ENCODE measurements around the gene KRABD2.
"Not testable (repeated sequence)": the region's sequence is repeated elsewhere in the genome, so short reads cannot be mapped to it uniquely, and the experiment has no call there.

Gene KRABD2

GRCh38 chr17:8369944-8370343 lies 6.6 kb downstream of the KRABD2 start:
- no peak for DNase-seq (ENCODE audit: extremely low read depth in 1 of 11, low read depth in 9 of 11, low spot score in 4 of 11)

GRCh38 chr17:8368193-8368592 lies 8.3 kb downstream of the KRABD2 start:
- no peak for DNase-seq (ENCODE audit: extremely low read depth in 1 of 11, low read depth in 9 of 11, low spot score in 4 of 11)

GRCh38 chr17:8366231-8366630 lies 10.3 kb downstream of the KRABD2 start:
- no peak for DNase-seq (ENCODE audit: extremely low read depth in 1 of 11, low read depth in 9 of 11, low spot score in 4 of 11)

- DNase-seq (ENCODE audit: extremely low read depth in 1 of 11, low read depth in 9 of 11, low spot score in 4 of 11): no peak
Observed at GRCh38 chr17:8365143-8365542, 11.4 kb downstream of the KRABD2 start.

GRCh38 chr17:8362651-8363332 lies 13.7 kb downstream of the KRABD2 start:
- DNase-seq (ENCODE audit: extremely low read depth in 1 of 11, low read depth in 9 of 11, low spot score in 4 of 11): no peak

GRCh38 chr17:8360751-8361150 lies 15.8 kb downstream of the KRABD2 start:
- no peak for DNase-seq (ENCODE audit: extremely low read depth in 1 of 11, low read depth in 9 of 11, low spot score in 4 of 11)

- no peak for DNase-seq (ENCODE audit: extremely low read depth in 1 of 11, low read depth in 9 of 11, low spot score in 4 of 11)
Observed at GRCh38 chr17:8360260-8360659, 16.2 kb downstream of the KRABD2 start.

GRCh38 chr17:8359769-8360168 lies 16.7 kb downstream of the KRABD2 start:
- DNase-seq (ENCODE audit: extremely low read depth in 1 of 11, low read depth in 9 of 11, low spot score in 4 of 11): peak in 1 of 11 donors; percentile 21

GRCh38 chr17:8357910-8358309 lies 18.6 kb downstream of the KRABD2 start:
- DNase-seq (ENCODE audit: extremely low read depth in 1 of 11, low read depth in 9 of 11, low spot score in 4 of 11): no peak

- no peak for DNase-seq (ENCODE audit: extremely low read depth in 1 of 11, low read depth in 9 of 11, low spot score in 4 of 11)
Observed at GRCh38 chr17:8354236-8354635, 22.3 kb downstream of the KRABD2 start.

GRCh38 chr17:8353736-8354135 lies 22.8 kb downstream of the KRABD2 start:
- no peak for DNase-seq (ENCODE audit: extremely low read depth in 1 of 11, low read depth in 9 of 11, low spot score in 4 of 11)

GRCh38 chr17:8350339-8350738 lies 26.2 kb downstream of the KRABD2 start:
- DNase-seq (ENCODE audit: extremely low read depth in 1 of 11, low read depth in 9 of 11, low spot score in 4 of 11): no peak

GRCh38 chr17:8347001-8347400 lies 29.5 kb downstream of the KRABD2 start:
- DNase-seq (ENCODE audit: extremely low read depth in 1 of 11, low read depth in 9 of 11, low spot score in 4 of 11): not testable (repeated sequence)

GRCh38 chr17:8345951-8346665 lies 30.4 kb downstream of the KRABD2 start:
- DNase-seq (ENCODE audit: extremely low read depth in 1 of 11, low read depth in 9 of 11, low spot score in 4 of 11): no peak

- DNase-seq (ENCODE audit: extremely low read depth in 1 of 11, low read depth in 9 of 11, low spot score in 4 of 11): no peak
Observed at GRCh38 chr17:8345052-8345690, 31.3 kb downstream of the KRABD2 start.

- DNase-seq (ENCODE audit: extremely low read depth in 1 of 11, low read depth in 9 of 11, low spot score in 4 of 11): no peak
Observed at GRCh38 chr17:8341456-8341855, 35.0 kb downstream of the KRABD2 start.

GRCh38 chr17:8339540-8339939 lies 37.0 kb downstream of the KRABD2 start, which contains the start of gene ODF4:
TSS of gene ODF4 (plus strand) at chr17:8339840. CDS start at chr17:8340052, 212 bp downstream.
- no peak for DNase-seq (ENCODE audit: extremely low read depth in 1 of 11, low read depth in 9 of 11, low spot score in 4 of 11)

GRCh38 chr17:8338753-8339140 lies 37.8 kb downstream of the KRABD2 start:
- DNase-seq (ENCODE audit: extremely low read depth in 1 of 11, low read depth in 9 of 11, low spot score in 4 of 11): no peak

GRCh38 chr17:8337802-8338752 lies 38.4 kb downstream of the KRABD2 start:
- DNase-seq (ENCODE audit: extremely low read depth in 1 of 11, low read depth in 9 of 11, low spot score in 4 of 11): no peak
